Liver (tissue), 3 donors: ENCODE data around the gene YOD1.

Experiments used
- JUND ChIP-seq, 2 donors: IDR thresholded peaks; 2 replicates each; pipeline ENCODE4 v1.6.1; 2016; ENCODE audit warnings: antibody characterized with exemption in 2 of 2
- RAD21 ChIP-seq, 2 donors: IDR thresholded peaks; 2 replicates each; pipeline ENCODE4 v1.6.1; 2016; ENCODE audit warnings: antibody characterized with exemption in 2 of 2, mild to moderate bottlenecking in 2 of 2
- RXRA ChIP-seq, 2 donors: IDR thresholded peaks; 2 replicates each; pipeline ENCODE4 v1.6.1; 2017 to 2018; ENCODE audit warnings: antibody characterized with exemption in 2 of 2, mild to moderate bottlenecking in 1 of 2
- TAF1 ChIP-seq: conservative IDR thresholded peaks from 2 replicates; pipeline ENCODE4 v1.6.1; 2016; ENCODE audit warnings: antibody characterized with exemption, mild to moderate bottlenecking
- YY1 ChIP-seq: IDR thresholded peaks from 2 replicates; pipeline ENCODE4 v1.6.1; 2016; ENCODE audit warnings: antibody characterized with exemption, mild to moderate bottlenecking
- TF ChIP-seq, protein P1 (sequence below): fragments of 150-350 bp; IDR thresholded peaks from 2 replicates; pipeline ENCODE4 v1.5.1; 2017; ENCODE audit warnings: improper control_type of control experiment, low read depth, low read length; ENCODE audit not compliant: missing input control
- TF ChIP-seq, protein P2 (sequence below): IDR thresholded peaks from 2 replicates; pipeline ENCODE4 v1.6.1; 2016; ENCODE audit warnings: antibody characterized with exemption
- donor health status: healthy.
- donor health status: healthy.

DNA sequence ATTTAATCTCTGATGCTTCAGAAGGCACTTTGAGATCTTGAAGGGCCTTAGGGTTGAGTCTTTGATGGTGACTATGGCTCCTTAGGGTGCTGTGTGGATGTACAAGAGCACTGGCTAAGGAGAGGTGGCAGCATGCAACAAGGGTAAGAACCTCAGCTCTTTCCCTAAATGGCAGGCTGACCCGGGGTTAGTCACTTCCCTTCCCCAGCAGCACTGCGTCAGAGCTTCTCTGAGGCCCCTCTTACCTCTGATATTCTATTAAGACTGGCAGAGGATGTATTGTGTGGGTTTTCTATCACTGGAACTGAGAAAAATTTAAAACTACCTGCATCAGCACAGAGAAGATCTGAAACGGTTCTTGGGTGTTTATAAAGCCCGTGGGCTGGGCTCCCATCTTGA, 30.3 kb downstream of the YOD1 start:
- TF ChIP-seq, protein P1, sequence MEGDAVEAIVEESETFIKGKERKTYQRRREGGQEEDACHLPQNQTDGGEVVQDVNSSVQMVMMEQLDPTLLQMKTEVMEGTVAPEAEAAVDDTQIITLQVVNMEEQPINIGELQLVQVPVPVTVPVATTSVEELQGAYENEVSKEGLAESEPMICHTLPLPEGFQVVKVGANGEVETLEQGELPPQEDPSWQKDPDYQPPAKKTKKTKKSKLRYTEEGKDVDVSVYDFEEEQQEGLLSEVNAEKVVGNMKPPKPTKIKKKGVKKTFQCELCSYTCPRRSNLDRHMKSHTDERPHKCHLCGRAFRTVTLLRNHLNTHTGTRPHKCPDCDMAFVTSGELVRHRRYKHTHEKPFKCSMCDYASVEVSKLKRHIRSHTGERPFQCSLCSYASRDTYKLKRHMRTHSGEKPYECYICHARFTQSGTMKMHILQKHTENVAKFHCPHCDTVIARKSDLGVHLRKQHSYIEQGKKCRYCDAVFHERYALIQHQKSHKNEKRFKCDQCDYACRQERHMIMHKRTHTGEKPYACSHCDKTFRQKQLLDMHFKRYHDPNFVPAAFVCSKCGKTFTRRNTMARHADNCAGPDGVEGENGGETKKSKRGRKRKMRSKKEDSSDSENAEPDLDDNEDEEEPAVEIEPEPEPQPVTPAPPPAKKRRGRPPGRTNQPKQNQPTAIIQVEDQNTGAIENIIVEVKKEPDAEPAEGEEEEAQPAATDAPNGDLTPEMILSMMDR, result no peak
- TF ChIP-seq, protein P2, sequence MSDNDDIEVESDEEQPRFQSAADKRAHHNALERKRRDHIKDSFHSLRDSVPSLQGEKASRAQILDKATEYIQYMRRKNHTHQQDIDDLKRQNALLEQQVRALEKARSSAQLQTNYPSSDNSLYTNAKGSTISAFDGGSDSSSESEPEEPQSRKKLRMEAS, result no peak
- no peak for TF ChIP-seq RXRA (IDR thresholded peaks at IDR 0.05)
- TF ChIP-seq JUND (IDR thresholded peaks at IDR 0.05), result no peak
- TF ChIP-seq RAD21 (IDR thresholded peaks at IDR 0.05), result no peak
- no peak for TF ChIP-seq YY1
- no peak for TF ChIP-seq TAF1
